ENCODE data around the gene FASN. TPM values are rescaled to one million over a fixed set of nuclear protein-coding genes. Genes with fewer than 3 reads are reported as not detected.

FASN gene
- polyA plus RNA-seq, 1 experiment: 11.3 TPM

- H3K4me3 ChIP-seq (ENCODE audit: low read depth, low read length): no peak overlapping the region
- no peak for DNase-seq (ENCODE audit: low read depth)
- H3K27me3 ChIP-seq (ENCODE audit: control insufficient read depth, insufficient read depth, low read length): no peaks in the 10 kb centered on the region
- CTCF ChIA-PET: no interaction called here
- POLR2A ChIA-PET: no interaction called here
- no peak for TF ChIP-seq CTCF (IDR thresholded peaks at IDR 0.05; ENCODE audit: insufficient read depth, low read depth, low read length)
- H3K36me3 ChIP-seq (ENCODE audit: control insufficient read depth, insufficient read depth, low read length): peaks cover 2% of the 10 kb centered on the region; the same call in 1 of the 2 replicates
Observed at GRCh38 chr17:82108496-82108945, 10.5 kb upstream of the FASN start.

DNA sequence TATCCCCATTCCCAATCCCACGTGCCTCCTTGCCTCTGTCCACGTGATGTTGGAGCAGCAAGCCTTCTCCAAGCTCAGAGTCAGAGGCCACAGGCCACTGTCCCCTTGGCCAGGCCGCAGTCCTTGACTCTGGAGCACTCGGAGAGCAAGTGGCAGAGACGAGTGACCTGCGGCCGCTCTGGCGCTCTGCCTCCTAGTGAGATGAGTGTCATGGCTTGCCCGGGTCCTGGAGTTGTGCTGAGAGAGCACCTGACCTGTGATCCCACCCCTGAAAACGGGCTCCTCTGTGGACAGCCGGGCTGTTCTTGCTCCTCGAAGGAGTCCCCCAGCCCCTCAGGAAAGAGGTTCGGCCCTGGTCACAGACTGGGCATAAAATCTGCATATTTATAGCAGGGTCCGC lies 10.0 kb upstream of the FASN start:
- Histone ChIP-seq H3K27me3 (ENCODE audit: control insufficient read depth, insufficient read depth, low read length) (no peaks in the 10 kb centered on the region), H3K4me3 (ENCODE audit: low read depth, low read length) (no peak overlapping the region), H3K36me3 (ENCODE audit: control insufficient read depth, insufficient read depth, low read length) (no peaks in the 10 kb centered on the region; the same call in 1 of the 2 replicates)
- ChIA-PET POLR2A (no interaction called here), CTCF (no interaction called here)
- DNase-seq (ENCODE audit: low read depth): no peak
- no peak for TF ChIP-seq CTCF (IDR thresholded peaks at IDR 0.05; ENCODE audit: insufficient read depth, low read depth, low read length)

DNA sequence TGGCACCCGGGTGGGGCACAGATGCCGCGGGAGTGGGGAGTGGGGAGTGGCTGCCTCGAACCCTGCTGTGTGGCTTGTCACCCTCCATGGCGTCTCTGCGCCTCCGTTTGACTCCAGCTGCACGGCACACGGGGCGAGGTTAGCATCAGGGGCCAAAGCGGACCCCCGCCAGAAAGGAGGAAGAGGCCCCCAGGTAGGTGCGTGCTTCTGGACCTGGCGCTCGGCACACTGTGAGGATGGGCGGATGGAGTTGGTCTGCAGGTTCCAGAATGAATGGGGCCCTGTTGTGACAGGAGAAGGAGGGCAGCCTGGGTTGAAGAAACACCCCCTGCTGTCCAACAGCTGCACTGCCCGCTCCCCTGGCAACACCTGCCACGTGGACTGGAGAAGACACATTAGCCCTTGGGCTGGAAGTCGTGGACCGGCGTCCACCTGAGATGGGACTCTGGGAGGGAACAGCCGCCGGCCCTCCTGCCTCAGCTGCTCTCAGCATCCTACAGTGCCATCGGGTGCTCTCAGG lies 9.4 kb upstream of the FASN start:
- ChIA-PET POLR2A (no interaction called here), CTCF (no interaction called here)
- no peaks in the 10 kb centered on the region for H3K27me3 ChIP-seq (ENCODE audit: control insufficient read depth, insufficient read depth, low read length)
- H3K36me3 ChIP-seq (ENCODE audit: control insufficient read depth, insufficient read depth, low read length): no peaks in the 10 kb centered on the region; the same call in 1 of the 2 replicates
- TF ChIP-seq CTCF (IDR thresholded peaks at IDR 0.05; ENCODE audit: insufficient read depth, low read depth, low read length): peak; percentile 30
- no peak overlapping the region for H3K4me3 ChIP-seq (ENCODE audit: low read depth, low read length)
- DNase-seq (ENCODE audit: low read depth): no peak

GRCh38 chr17:82106688-82107305 lies 8.8 kb upstream of the FASN start:
- H3K4me3 ChIP-seq (ENCODE audit: low read depth, low read length): no peak overlapping the region
- no peaks in the 10 kb centered on the region for H3K36me3 ChIP-seq (ENCODE audit: control insufficient read depth, insufficient read depth, low read length)
- TF ChIP-seq CTCF (IDR thresholded peaks at IDR 0.05; ENCODE audit: insufficient read depth, low read depth, low read length): no peak
- H3K27me3 ChIP-seq (ENCODE audit: control insufficient read depth, insufficient read depth, low read length): no peaks in the 10 kb centered on the region
- POLR2A ChIA-PET: no interaction called here
- DNase-seq (ENCODE audit: low read depth): no peak
- CTCF ChIA-PET: interaction anchor here (1.0 to 2.5 kb wide), 4 partner anchors 11 to 76 kb away, joined by 3 to 10 read pairs (median 5); no protein-coding TSS in a partner anchor

GRCh38 chr17:82105882-82106687 lies 8.0 kb upstream of the FASN start:
- peak; percentile 55 for TF ChIP-seq CTCF (IDR thresholded peaks at IDR 0.05; ENCODE audit: insufficient read depth, low read depth, low read length)
- Histone ChIP-seq H3K36me3 (ENCODE audit: control insufficient read depth, insufficient read depth, low read length) (no peaks in the 10 kb centered on the region), H3K27me3 (ENCODE audit: control insufficient read depth, insufficient read depth, low read length) (no peaks in the 10 kb centered on the region), H3K4me3 (ENCODE audit: low read depth, low read length) (no peak overlapping the region)
- ChIA-PET POLR2A (no interaction called here), CTCF (interaction anchor here (1.0 to 2.5 kb wide), 4 partner anchors 12 to 76 kb away, joined by 3 to 10 read pairs (median 5); no protein-coding TSS in a partner anchor)
- no peak for DNase-seq (ENCODE audit: low read depth)
